Pons (tissue), 1 donor: Measurements from ENCODE around the gene EP400.

ENCODE experiments used
- DNase-seq: peaks from one replicate; pipeline ENCODE4 v3.0.0-alpha.2; 2016; ENCODE audit warnings: low spot score

Gene EP400

GRCh38 chr12:131988054-131988796 lies 38.5 kb downstream of the EP400 start:
- DNase-seq, result peak; percentile 22

GRCh38 chr12:131989021-131989420 lies 39.3 kb downstream of the EP400 start:
- no peak for DNase-seq

GRCh38 chr12:131990066-131990979 lies 40.6 kb downstream of the EP400 start:
- DNase-seq, result no peak

- no peak for DNase-seq
These were observed 41.2 kb downstream of the EP400 start for GRCh38 chr12:131990980-131991305.

GRCh38 chr12:131991816-131992430 lies 42.2 kb downstream of the EP400 start:
- no peak for DNase-seq

- no peak for DNase-seq
These were observed 44.8 kb downstream of the EP400 start for GRCh38 chr12:131994589-131994988.

GRCh38 chr12:132000286-132000872 lies 50.6 kb downstream of the EP400 start:
- DNase-seq, result no peak

- DNase-seq, result no peak
These were observed 54.1 kb downstream of the EP400 start for GRCh38 chr12:132003846-132004245.

GRCh38 chr12:132004946-132005345 lies 55.2 kb downstream of the EP400 start:
- DNase-seq, result no peak

GRCh38 chr12:132006056-132006680 lies 56.4 kb downstream of the EP400 start:
- DNase-seq, result no peak

- no peak for DNase-seq
These were observed 57.3 kb downstream of the EP400 start for GRCh38 chr12:132007041-132007440.

GRCh38 chr12:132009336-132009859 lies 59.7 kb downstream of the EP400 start:
- no peak for DNase-seq

GRCh38 chr12:132012919-132013568 lies 63.3 kb downstream of the EP400 start:
- no peak for DNase-seq

GRCh38 chr12:132014092-132014914 lies 64.6 kb downstream of the EP400 start:
- DNase-seq, result no peak

- DNase-seq, result no peak
These were observed 65.2 kb downstream of the EP400 start for GRCh38 chr12:132014915-132015280.

GRCh38 chr12:132015686-132016430 lies 66.1 kb downstream of the EP400 start:
- DNase-seq, result no peak

- DNase-seq, result no peak
These were observed 68.6 kb downstream of the EP400 start for GRCh38 chr12:132018193-132018916.

GRCh38 chr12:132019891-132020290 lies 70.1 kb downstream of the EP400 start:
- no peak for DNase-seq

- no peak for DNase-seq
These were observed 70.5 kb downstream of the EP400 start for GRCh38 chr12:132020292-132020691.
